ENCODE data around the gene CAMK2D. TPM values are rescaled to one million over a fixed set of nuclear protein-coding genes. Genes with fewer than 3 reads are reported as not detected.

Gene CAMK2D
- total and polyA plus RNA-seq, 4 donors = 10.1 to 31.0 (median 25.6) TPM

GRCh38 chr4:113756005-113756410 is 5.5 kb downstream of the CAMK2D start:
- WGBS = 88% methylated on average over 1 of the region's 1 CpG
- no peak overlapping the region for H3K27ac ChIP-seq (ENCODE audit: low read depth in 1 of 2, low read length in 2 of 2)
- no peak overlapping the region for H3K9ac ChIP-seq (ENCODE audit: low read depth in 1 of 2, low read length in 2 of 2)
- H3K36me3 ChIP-seq (ENCODE audit: control insufficient read depth in 4 of 4, insufficient read depth in 3 of 4, low read depth in 1 of 4, low read length in 3 of 4) = peaks cover 0 to 4% (median 0%) of the 10 kb centered on the region in 4 donors
- no peaks in the 10 kb centered on the region for H3K27me3 ChIP-seq (ENCODE audit: control insufficient read depth in 4 of 4, insufficient read depth in 4 of 4, low read length in 3 of 4)
- no peak overlapping the region for H3K4me3 ChIP-seq (ENCODE audit: low read depth in 1 of 3, low read length in 3 of 3)
- H3K9me3 ChIP-seq (ENCODE audit: control insufficient read depth in 4 of 4, low read length in 3 of 4) = no peaks in the 10 kb centered on the region
- TF ChIP-seq ZBTB33 (IDR thresholded peaks at IDR 0.05) (no peak), NR2F2 (IDR thresholded peaks at IDR 0.05) (no peak), ATF3 (IDR thresholded peaks at IDR 0.05) (no peak), TAF1 (conservative IDR thresholded peaks at IDR 0.05) (no peak), RAD21 (IDR thresholded peaks at IDR 0.05) (no peak), CTCF (IDR thresholded peaks at IDR 0.05; ENCODE audit: low read depth, low read length, missing input control) (no peak), FOXA2 (IDR thresholded peaks at IDR 0.05) (no peak), GABPA (IDR thresholded peaks at IDR 0.05 in 1 of 2, conservative IDR thresholded peaks at IDR 0.05 in 1 of 2) (no peak), RXRA (IDR thresholded peaks at IDR 0.05) (no peak), JUND (IDR thresholded peaks at IDR 0.05) (no peak), HNF4A (conservative IDR thresholded peaks at IDR 0.05) (no peak), HNF4G (IDR thresholded peaks at IDR 0.05) (no peak), FOXA1 (IDR thresholded peaks at IDR 0.05) (no peak), EGR1 (IDR thresholded peaks at IDR 0.05; ENCODE audit: low read depth in 2 of 2) (no peak), SP1 (IDR thresholded peaks at IDR 0.05) (no peak), REST (IDR thresholded peaks at IDR 0.05) (no peak)
- no peak for DNase-seq (ENCODE audit: low spot score)
- peaks cover 0 to 11% (median 2%) of the 10 kb centered on the region in 4 donors for H3K4me1 ChIP-seq (ENCODE audit: control insufficient read depth in 4 of 4, insufficient read depth in 4 of 4, low read length in 3 of 4)

- H3K27me3 ChIP-seq (ENCODE audit: control insufficient read depth in 4 of 4, insufficient read depth in 4 of 4, low read length in 3 of 4) = no peaks in the 10 kb centered on the region
- H3K36me3 ChIP-seq (ENCODE audit: control insufficient read depth in 4 of 4, insufficient read depth in 3 of 4, low read depth in 1 of 4, low read length in 3 of 4) = peaks cover 0 to 4% (median 0%) of the 10 kb centered on the region in 4 donors
- H3K4me3 ChIP-seq (ENCODE audit: low read depth in 1 of 3, low read length in 3 of 3) = no peak overlapping the region
- peaks cover 0 to 3% (median 0%) of the 10 kb centered on the region in 4 donors for H3K4me1 ChIP-seq (ENCODE audit: control insufficient read depth in 4 of 4, insufficient read depth in 4 of 4, low read length in 3 of 4)
- WGBS = 94% methylated on average over 1 of the region's 1 CpG
- TF ChIP-seq JUND (IDR thresholded peaks at IDR 0.05) = no peak
- TF ChIP-seq CTCF (IDR thresholded peaks at IDR 0.05; ENCODE audit: low read depth, low read length, missing input control) = no peak
- no peak for TF ChIP-seq FOXA1 (IDR thresholded peaks at IDR 0.05)
- no peak for TF ChIP-seq ATF3 (IDR thresholded peaks at IDR 0.05)
- no peak for TF ChIP-seq REST (IDR thresholded peaks at IDR 0.05)
- no peak for TF ChIP-seq RXRA (IDR thresholded peaks at IDR 0.05)
- no peak for TF ChIP-seq FOXA2 (IDR thresholded peaks at IDR 0.05)
- TF ChIP-seq TAF1 (conservative IDR thresholded peaks at IDR 0.05) = no peak
- TF ChIP-seq EGR1 (IDR thresholded peaks at IDR 0.05; ENCODE audit: low read depth in 2 of 2) = no peak
- TF ChIP-seq HNF4A (conservative IDR thresholded peaks at IDR 0.05) = no peak
- TF ChIP-seq HNF4G (IDR thresholded peaks at IDR 0.05) = no peak
- no peak for TF ChIP-seq NR2F2 (IDR thresholded peaks at IDR 0.05)
- no peak for TF ChIP-seq RAD21 (IDR thresholded peaks at IDR 0.05)
- DNase-seq (ENCODE audit: low spot score) = no peak
- H3K9ac ChIP-seq (ENCODE audit: low read depth in 1 of 2, low read length in 2 of 2) = no peak overlapping the region
- H3K9me3 ChIP-seq (ENCODE audit: control insufficient read depth in 4 of 4, low read length in 3 of 4) = no peaks in the 10 kb centered on the region
- H3K27ac ChIP-seq (ENCODE audit: low read depth in 1 of 2, low read length in 2 of 2) = no peak overlapping the region
Measured at GRCh38 chr4:113750734-113751133, 10.8 kb downstream of the CAMK2D start.
